Transverse colon (tissue), 4 donors: ENCODE measurements around the gene HLA-DRB5. TPM values are rescaled to one million over a fixed set of nuclear protein-coding genes. Genes with fewer than 3 reads are reported as not detected.
"Not testable (repeated sequence)": the region's sequence is repeated elsewhere in the genome, so short reads cannot be mapped to it uniquely, and the experiment has no call there.

ENCODE experiments used
- DNase-seq: peaks from one replicate; pipeline ENCODE4 v3.0.0-alpha.2; 2019
- H3K27ac ChIP-seq, 4 donors: fragments of 200-600 bp; sonication (generic); 2 replicates each; pipeline ENCODE4 v1.5.1; 2016 to 2018; ENCODE audit warnings: inconsistent platforms in 4 of 4
- H3K27me3 ChIP-seq: fragments of 200-600 bp; sonication (generic); 2 replicates; pipeline ENCODE4 v1.5.1; 2017; ENCODE audit warnings: inconsistent platforms
- H3K36me3 ChIP-seq, 4 donors: fragments of 200-600 bp; sonication (generic); 2 replicates each; pipeline ENCODE4 v1.5.1; 2017 to 2019; ENCODE audit warnings: inconsistent platforms in 4 of 4
- H3K4me1 ChIP-seq, 4 donors: fragments of 200-600 bp; sonication (generic); 2 replicates each; pipeline ENCODE4 v1.5.1; 2017 to 2020; ENCODE audit warnings: inconsistent platforms in 4 of 4
- H3K4me3 ChIP-seq, 4 donors: fragments of 200-600 bp; sonication (generic); 1 replicate in 1 of 4; 2 replicates in 3 of 4; pipeline versions ENCODE4 v1.5.1 to v1.6.1; 2017 to 2019; ENCODE audit warnings: inconsistent platforms in 4 of 4
- H3K9me3 ChIP-seq, 2 donors: fragments of 200-600 bp; sonication (generic); 2 replicates each; pipeline ENCODE4 v1.5.1; 2017 to 2019; ENCODE audit warnings: inconsistent platforms in 2 of 2
- CTCF ChIP-seq, 5 experiments: fragments of 200-600 bp in 3 of 5; fragments of 450-650 bp in 2 of 5; sonication (generic) in 3 of 5; IDR thresholded peaks; 1 replicate in 2 of 5; 2 replicates in 3 of 5; pipeline ENCODE4 v1.5.1; 2016 to 2017; ENCODE audit warnings: antibody characterized with exemption in 5 of 5, inconsistent platforms in 3 of 5, mild to moderate bottlenecking in 2 of 5, moderate library complexity in 1 of 5
- EP300 ChIP-seq: sonication (generic); formaldehyde crosslinking; IDR thresholded peaks from one replicate; pipeline ENCODE4 v1.6.1; 2017; ENCODE audit warnings: antibody characterized with exemption, low read depth
- POLR2A ChIP-seq: fragments of 450-650 bp; IDR thresholded peaks from one replicate; pipeline ENCODE4 v1.6.1; 2016; ENCODE audit warnings: antibody characterized with exemption, mild to moderate bottlenecking, moderate library complexity
- POLR2AphosphoS5 ChIP-seq, 3 donors: sonication (generic); formaldehyde crosslinking; IDR thresholded peaks; one replicate each; pipeline ENCODE4 v1.6.1; 2016; ENCODE audit warnings: antibody characterized with exemption in 3 of 3
- WGBS, 2 donors: methylation state at CpG; one replicate each; pipeline ENCODE4 v1.1.5; 2018; ENCODE audit warnings: low coverage in 1 of 2; 5-methylcytosine and 5-hydroxymethylcytosine counted together
- in situ Hi-C, 4 donors: fragments of 200-750 bp; cut with MboI; loops; one replicate each; pipeline versions ENCODE4 v1.15.0 to v1.15.1; 2017; ENCODE audit warnings: low sequenced_read_pairs in 3 of 4, low pct_ligation_motif_present in 1 of 4, low pct_unique_long_range_greater_than_20kb in 1 of 4
- intact Hi-C: fragments of 100-400 bp; cut with DNase I; formaldehyde crosslinking; loops from one replicate; pipeline ENCODE4 v1.15.1; 2023; ENCODE audit warnings: low total_unique reads
- total RNA-seq, 4 donors: library from RNA; depleted of rRNA; stranded (reverse); fragments of >200 nt; gene quantifications; one replicate each; pipeline ENCODE4 v1.1.0, GENCODE V29; 2016

Gene HLA-DRB5
- total RNA-seq, result 1 to 10 TPM in 3 of 4 donors, not detected in 1; 1.5 to 7.8 (median 5.2) TPM

GRCh38 chr6:32529697-32530430, at the start of gene HLA-DRB5:
Gene HLA-DRB5, minus strand, starts transcription at chr6:32530287. Its CDS starts 63 bp downstream, at chr6:32530224.
- intact Hi-C loops, result no loop called here
- TF ChIP-seq POLR2AphosphoS5 (IDR thresholded peaks at IDR 0.05) (peak in 1 of 3 donors; percentile 17), EP300 (no peak)
- WGBS, 2 donors, result 0% methylated on average over 4 of the region's 4 CpGs; no CpG with 5 or more reads in 1 of the 2 donors
- Histone ChIP-seq H3K27me3 (no peaks in the 10 kb centered on the region), H3K4me1 (no peaks in the 10 kb centered on the region), H3K27ac (no peak within 1 kb of the TSS), H3K9me3 (no peaks in the 10 kb centered on the region), H3K36me3 (no peaks in the 10 kb centered on the region), H3K4me3 (no peak within 1 kb of the TSS)
- peak; percentile 15 for DNase-seq
- in situ Hi-C loops, result loop anchor here in 3 of 4 donors (5.0 kb wide), 1 partner anchor 57 kb away; the partner anchor contains the start of gene HLA-DRB1 (in 3 of the 3)

GRCh38 chr6:32578962-32579361, 48.9 kb upstream of the HLA-DRB5 start:
- 0 to 2% methylated on average over 2 to 3 of the region's 3 CpGs for WGBS, 2 donors
- no peak for TF ChIP-seq EP300
- no peak for TF ChIP-seq POLR2AphosphoS5 (IDR thresholded peaks at IDR 0.05)
- intact Hi-C loops, result loop anchor here (10.0 kb wide), 1 partner anchor 94 kb away; no protein-coding TSS in a partner anchor

GRCh38 chr6:32577493-32577892, 47.4 kb upstream of the HLA-DRB5 start:
- intact Hi-C loops, result loop anchor here (10.0 kb wide), 1 partner anchor 93 kb away; no protein-coding TSS in a partner anchor
- H3K9me3 ChIP-seq, DNase-seq, H3K27me3 ChIP-seq, H3K27ac ChIP-seq, H3K4me1 ChIP-seq, H3K36me3 ChIP-seq, H3K4me3 ChIP-seq: not testable (repeated sequence)
- in situ Hi-C loops, result loop anchor here in 2 of 4 donors (10.0 to 25.0 kb wide), 2 partner anchors 63 to 90 kb away; no protein-coding TSS in a partner anchor
- 15 to 22% methylated on average over 5 of the region's 5 CpGs for WGBS, 2 donors

More at GRCh38 chr6:32578962-32579361, 48.9 kb upstream of the HLA-DRB5 start:
- no peak for DNase-seq
- in situ Hi-C loops, result loop anchor here in 2 of 4 donors (10.0 to 25.0 kb wide), 2 partner anchors 64 to 92 kb away; no protein-coding TSS in a partner anchor
- H3K9me3 ChIP-seq, result no peaks in the 10 kb centered on the region
- no peaks in the 10 kb centered on the region for H3K4me1 ChIP-seq
- no peak overlapping the region for H3K4me3 ChIP-seq
- H3K27ac ChIP-seq, result no peak overlapping the region
- no peaks in the 10 kb centered on the region for H3K36me3 ChIP-seq
- H3K27me3 ChIP-seq, result no peaks in the 10 kb centered on the region

- TF ChIP-seq POLR2AphosphoS5 (IDR thresholded peaks at IDR 0.05) (no peak), EP300 (no peak), CTCF (IDR thresholded peaks at IDR 0.05) (no peak), POLR2A (no peak)
- Histone ChIP-seq H3K4me3 (no peak overlapping the region), H3K4me1 (no peaks in the 10 kb centered on the region), H3K27me3 (no peaks in the 10 kb centered on the region), H3K36me3 (no peaks in the 10 kb centered on the region), H3K9me3 (no peaks in the 10 kb centered on the region), H3K27ac (no peak overlapping the region)
- intact Hi-C loops, result loop anchor here (10.0 kb wide), 1 partner anchor 91 kb away; no protein-coding TSS in a partner anchor
- in situ Hi-C loops, result loop anchor here in 2 of 4 donors (10.0 to 25.0 kb wide), 2 partner anchors 61 to 89 kb away; no protein-coding TSS in a partner anchor
- no peak for DNase-seq
- 56 to 65% methylated on average over 1 of the region's 1 CpG for WGBS, 2 donors
Observed at GRCh38 chr6:32576250-32576649, 46.2 kb upstream of the HLA-DRB5 start.

- TF ChIP-seq CTCF (IDR thresholded peaks at IDR 0.05), result no peak
- TF ChIP-seq POLR2AphosphoS5 (IDR thresholded peaks at IDR 0.05), result no peak
- no peak for TF ChIP-seq POLR2A
- TF ChIP-seq EP300, result no peak
- intact Hi-C loops, result loop anchor here (10.0 kb wide), 1 partner anchor 86 kb away; no protein-coding TSS in a partner anchor
- Histone ChIP-seq H3K4me1 (no peaks in the 10 kb centered on the region), H3K9me3 (no peaks in the 10 kb centered on the region), H3K27me3 (no peaks in the 10 kb centered on the region), H3K4me3 (no peak overlapping the region), H3K27ac (no peak overlapping the region), H3K36me3 (no peaks in the 10 kb centered on the region)
- DNase-seq, result no peak
- in situ Hi-C loops, result loop anchor here in 2 of 4 donors (5.0 to 10.0 kb wide), 2 partner anchors 56 to 58 kb away; no protein-coding TSS in a partner anchor
- WGBS, 2 donors, result 31 to 33% methylated on average over 2 of the region's 4 CpGs
Observed at GRCh38 chr6:32570363-32570905, 40.3 kb upstream of the HLA-DRB5 start.
